Stimulated activated CD4-positive, alpha-beta T cell treated with anti-CD3 and anti-CD28 coated beads, Interleukin-2, amount 100 ng/mL, for 48 hours (primary cell): Measurements from ENCODE around the gene TAT.
A peak's percentile ranks its signal among the peaks of the same experiment; 100 is the strongest.
"Not testable (repeated sequence)": the region's sequence is repeated elsewhere in the genome, so short reads cannot be mapped to it uniquely, and the experiment has no call there.

Source experiments
- DNase-seq, 2 donors: peaks; one replicate each; pipeline ENCODE4 v3.0.0-alpha.2; 2020

TAT gene

DNA sequence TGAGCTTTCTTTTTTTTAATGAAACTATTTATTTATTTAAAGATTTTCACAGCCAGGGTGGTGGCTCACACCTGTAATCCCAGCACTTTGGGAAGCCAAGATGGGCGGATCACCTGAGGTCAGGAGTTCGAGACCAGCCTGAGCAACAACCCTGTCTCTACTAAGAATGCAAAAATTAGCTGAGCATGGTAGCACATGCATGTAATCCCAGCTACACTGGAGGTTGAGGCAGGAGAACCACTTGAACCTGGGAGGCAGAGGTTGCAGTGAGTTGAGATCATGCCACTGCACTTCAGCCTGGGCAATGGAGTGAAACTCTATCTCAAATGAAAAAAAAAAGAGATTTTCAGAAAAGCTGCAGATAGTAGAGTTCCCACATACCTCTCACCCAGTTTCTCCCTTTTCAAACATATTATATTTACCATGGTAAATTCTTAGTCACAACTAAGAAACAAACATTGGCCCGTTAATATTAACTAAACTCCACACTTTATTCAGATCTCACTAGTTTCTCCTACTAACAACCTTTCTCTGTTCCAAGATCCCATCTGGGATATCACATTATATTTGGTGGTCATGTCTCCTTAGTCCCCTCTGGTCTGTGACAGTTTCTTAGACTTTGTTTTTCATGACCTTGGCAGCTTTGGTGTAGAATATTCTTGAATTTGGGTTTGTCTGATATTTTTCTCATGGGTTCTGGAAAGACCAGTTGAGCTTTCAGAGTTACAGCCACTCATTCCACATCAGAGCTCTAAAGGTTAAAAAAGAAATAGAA lies 7.8 kb upstream of the TAT start:
- DNase-seq: no peak

DNA sequence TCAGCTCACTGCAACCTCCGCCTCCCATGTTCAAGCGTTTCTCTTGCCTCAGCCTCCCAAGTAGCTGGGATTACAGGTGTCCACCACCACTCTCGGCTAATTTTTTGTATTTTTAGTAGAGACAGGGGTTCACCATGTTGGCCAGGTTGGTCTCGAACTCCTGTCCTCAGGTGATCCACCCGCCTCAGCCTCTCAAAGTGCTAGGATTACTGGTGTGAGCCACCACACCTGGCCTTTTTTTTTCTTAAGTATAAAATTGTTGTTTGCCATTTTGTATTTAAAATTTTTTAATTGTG lies 5.6 kb upstream of the TAT start:
- not testable (repeated sequence) for DNase-seq

DNA sequence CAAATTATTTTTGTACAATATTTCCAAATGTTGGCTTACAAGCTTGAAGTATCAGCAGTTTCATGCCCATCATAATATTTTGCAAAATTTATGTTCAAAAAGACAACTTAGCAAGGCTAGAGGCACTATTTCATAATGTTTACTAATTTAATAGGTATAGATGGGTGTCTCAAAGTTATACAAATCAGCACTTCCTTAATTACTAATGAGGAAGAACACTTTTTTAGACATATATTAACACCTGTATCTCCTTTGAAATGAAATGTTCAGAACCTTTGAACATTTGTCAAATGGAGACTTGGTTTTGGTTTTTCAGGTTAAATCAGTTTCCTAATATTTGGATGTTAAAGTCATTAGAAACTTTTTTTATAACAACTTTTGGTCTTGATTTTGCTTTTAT lies 2.2 kb downstream of the TAT start:
- DNase-seq: no peak

DNA sequence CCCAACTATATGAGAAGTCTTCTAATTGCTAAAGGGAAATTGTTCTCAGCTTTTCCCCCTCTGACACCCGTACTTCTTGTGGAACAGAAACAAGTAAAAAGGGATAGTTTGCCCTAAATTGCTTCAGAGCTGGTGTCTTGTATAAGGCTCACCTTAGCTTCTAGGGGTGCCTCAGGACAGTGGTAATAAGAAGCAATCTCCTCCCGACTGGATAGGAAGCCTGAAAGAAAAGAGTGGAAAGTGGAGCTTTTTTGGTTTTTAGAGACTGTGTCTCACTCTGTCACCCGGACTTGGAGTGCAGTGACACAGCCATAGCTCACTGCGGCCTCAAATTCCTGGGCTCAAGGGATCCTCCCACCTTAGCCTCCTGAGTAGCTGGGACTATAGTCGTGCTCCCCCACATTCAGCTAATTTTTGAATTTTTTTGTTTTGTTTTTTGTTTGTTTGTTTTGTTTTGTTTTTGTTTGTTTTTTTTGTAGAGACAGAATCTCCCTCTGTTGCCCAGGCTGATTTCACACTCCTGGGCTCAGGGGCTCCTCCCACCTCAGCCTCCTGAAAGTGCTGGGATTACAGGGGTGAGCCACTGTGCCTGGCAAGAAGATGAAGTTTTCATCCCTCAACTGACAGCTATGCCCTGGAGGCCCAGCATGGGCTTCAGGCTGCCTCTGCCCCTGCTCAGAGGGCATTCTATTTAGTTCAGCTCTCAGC lies 3.4 kb downstream of the TAT start:
- no peak for DNase-seq

DNA sequence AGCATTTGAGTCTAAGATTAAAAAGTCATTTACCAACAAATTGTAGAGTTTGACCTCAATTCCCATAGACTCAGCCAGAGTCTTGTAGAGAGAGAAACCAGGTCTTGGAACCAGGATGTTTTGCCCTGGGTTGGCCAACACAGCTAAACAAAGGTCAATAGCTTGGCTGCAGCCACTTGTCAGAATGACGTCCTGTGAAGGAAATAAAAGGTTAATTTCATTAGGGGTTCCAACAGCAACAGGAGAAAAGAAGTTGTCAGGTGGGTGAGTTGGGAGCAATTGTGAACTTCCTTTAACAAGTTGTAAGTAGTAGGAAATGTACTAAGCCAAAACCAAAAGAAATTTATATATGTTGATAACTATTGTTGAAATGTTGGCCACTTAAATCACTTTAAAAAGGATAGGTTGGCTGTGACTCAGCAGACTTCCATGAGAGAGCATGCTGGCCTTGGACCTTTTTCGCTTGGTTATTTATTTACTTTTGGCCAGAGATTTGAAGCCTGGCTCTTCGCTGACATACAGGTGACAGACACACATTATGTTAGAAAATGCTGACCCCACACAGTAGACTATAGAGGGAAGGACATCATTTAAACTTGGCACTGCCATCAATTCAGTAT lies 4.3 kb downstream of the TAT start:
- DNase-seq: no peak

DNA sequence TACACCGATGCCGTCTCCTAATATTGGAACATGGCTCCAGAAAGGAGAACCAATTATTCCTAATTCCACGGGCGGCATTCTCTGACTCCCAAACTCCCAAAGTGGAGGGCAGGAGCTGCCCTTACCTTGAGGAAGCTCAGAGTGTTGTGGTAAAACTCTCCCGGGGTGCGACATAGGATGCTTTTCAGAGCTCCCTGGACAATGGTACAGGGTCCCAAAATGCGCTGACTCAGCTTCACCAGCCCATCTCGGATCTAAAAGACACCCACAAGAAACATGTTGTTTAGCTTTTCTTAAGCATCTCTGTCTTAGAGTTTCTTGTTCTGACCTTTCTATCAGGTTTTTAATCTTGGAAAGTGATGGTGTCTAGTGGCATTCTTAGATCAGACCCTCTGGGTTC lies 6.7 kb downstream of the TAT start:
- no peak for DNase-seq

DNA sequence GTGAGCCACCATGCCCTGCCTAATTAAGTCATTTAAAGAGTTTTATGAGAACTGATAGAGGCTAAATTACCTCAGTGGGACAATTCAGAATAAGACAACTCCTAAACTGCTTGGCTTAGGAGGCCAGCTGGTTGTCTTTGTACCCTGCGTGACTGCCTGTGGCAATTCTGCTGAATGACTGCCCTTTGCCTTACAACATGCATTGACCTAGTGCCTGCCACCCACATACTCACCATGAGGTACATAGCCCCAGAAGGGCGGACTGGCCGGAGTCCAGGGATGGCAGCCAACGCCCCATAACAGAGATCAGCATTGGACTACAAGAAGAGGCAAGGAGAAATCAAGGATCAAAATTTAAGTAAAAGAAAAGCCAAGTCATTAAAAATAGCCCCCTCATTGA lies 7.3 kb downstream of the TAT start:
- DNase-seq: no peak

DNA sequence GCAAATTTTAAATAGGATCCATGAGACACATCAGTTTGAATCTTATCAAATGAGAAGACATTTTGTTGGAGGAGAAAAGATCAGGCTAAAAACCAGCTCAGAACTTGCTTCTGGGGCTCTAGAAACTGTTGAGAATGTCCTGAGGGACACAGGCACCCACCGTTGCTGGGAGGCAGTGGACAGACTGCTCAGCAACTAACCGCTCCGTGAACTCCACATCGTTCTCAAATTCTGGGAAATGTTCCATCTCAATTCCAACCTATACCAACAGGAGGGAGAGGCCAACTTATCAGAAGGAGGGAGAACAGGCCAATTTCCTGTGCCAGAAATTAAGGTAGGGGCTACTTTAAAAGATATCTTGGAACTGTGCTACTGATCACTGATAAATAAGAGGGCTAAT lies 8.3 kb downstream of the TAT start:
- DNase-seq: no peak

DNA sequence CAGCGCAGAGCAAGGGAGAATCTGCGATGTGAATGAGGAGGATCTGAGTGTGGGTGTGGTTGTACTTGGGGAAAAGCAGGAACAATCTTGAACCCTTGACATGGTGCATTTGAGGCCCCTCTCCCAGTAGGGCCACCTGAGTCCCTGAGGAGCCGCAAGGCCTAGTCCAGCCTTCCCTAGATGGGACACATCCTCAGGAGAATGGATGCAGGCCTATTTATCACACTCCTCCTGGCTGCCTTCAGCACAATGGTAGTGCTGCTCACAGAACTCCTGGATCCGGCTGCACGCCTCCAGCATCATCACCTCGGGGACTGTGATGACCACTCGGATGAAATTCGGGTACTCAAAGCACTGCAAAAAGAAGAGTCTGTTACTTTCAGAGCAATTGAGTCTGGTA lies 9.0 kb downstream of the TAT start:
- DNase-seq: no peak

DNA sequence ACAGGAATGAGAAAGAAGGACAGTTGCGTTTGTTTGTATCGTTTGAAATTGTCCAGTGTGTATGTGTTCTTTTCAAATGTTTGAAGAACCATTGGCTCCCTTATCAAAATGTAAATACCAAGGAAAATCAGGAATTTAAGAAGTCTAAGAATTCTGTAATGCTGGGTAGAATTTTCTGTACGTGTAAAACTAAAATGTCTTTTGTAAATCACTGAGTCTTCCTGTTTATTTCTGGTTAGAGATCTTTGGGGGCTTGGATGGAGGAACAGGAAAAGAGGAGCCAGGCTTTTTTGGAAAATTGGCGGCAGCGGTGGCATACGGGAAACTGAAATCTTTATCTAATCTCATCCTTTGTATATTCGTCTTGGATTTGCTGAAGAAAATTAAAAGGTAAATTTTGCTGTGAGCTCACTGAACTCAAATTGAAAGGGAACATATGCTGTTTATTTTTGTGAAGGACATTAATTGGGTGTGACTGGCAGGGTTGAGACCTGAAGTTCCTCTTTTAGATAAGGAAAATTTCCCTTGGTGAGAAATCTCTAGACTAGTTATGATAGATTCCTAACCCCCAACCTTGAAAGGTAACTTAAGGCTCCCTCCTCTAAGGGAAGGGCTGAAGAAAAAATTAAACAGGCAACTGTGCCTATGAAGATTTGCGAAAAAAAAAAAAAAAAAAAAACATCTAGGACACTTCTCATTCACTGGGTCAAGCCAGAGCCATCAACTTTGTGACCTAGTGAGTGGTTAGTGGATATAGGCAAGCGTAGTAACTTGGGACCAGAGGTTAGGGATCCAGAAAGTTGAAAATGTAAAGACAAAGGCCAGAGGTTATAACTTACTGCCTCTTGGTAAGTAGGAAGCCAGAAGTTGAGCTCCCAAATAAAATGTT lies 10.8 kb downstream of the TAT start:
- DNase-seq: no peak

DNA sequence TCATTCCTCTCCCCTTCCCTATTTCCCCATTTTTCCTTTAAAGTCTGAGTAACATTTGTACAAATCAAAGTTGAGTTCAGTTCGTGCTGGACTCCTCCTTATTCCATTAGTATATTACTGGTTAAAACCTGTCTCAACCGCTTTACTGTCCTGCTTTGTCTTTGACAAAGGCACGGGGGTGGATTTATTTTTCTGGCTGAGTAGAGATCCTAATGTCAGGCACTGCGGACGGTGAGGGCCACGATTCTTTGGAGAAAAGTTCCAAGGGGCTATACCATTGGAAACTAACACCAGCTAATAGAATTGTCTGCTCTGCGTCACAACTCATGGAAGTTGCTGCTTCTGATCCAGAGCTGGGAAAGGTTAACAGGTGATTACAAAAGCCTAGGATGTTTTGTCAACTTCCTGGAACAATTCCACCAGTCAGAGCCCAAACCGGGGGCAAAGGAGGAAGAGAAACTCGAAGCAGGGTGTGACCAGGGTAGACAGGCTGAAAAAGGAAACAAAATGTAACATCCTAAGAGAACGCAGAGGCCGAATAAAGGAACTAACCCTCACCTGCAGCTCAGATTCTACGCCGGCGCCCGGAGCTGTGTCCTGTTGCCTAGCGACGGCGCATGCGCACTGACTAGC lies 12.4 kb downstream of the TAT start:
- DNase-seq: peak in 1 of 2 donors; percentile 2

DNA sequence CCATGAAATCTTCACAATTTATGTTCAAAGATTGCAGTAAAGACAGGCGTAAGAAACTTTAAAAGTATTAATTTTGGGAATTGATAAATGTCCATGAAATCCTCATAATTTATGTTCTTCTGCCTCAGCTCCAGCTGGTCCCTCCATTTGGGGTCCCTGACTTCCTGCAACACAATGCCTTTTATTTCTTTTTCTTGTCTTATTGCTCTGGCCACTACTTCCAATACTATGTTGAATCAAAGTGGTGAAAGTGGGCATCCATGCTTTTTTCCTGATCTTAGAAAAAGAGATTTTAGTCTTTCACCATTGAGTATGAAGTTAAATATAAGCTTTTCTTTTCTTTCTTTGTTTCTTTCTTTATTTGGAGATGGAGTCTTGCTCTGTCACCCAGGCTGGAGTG lies 14.3 kb downstream of the TAT start:
- DNase-seq: no peak

DNA sequence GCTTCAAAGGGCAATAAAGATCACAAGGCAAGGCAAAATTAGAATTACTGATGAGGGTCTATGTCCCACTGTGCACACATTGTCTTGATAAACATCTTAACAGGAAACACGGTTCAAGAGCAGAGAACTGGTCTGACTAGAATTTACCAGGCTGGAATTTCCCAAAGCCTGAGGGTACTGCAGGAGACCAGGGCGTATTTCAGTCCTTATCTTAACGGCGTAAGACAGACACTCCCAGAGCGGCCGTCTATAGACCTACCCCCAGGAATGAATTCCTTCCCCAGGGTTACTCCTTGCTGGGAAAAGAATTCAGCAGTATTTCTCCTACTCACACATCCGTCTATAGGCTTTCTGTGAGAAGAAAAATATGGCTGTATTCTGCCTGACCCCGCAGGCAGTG lies 15.0 kb downstream of the TAT start:
- DNase-seq: not testable (repeated sequence)

DNA sequence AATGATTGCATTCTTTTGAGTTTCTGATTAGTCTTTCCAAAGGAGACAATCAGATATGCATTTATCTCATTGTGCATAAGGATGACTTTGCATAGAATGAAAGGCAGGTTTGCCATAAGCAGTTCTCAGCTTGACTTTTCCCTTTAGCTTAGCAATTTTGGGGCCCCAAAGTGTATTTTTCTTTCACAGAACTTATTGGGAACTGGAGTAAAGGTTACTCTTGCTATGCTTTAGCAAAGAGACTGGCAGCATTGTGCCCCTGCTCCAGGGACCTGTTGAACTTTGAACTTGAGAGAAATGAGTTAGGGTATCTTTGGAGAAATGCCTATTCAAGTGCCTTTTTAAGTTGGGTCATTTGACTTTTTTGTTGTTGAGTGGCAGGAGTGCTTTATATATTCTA lies 17.0 kb downstream of the TAT start:
- no peak for DNase-seq

DNA sequence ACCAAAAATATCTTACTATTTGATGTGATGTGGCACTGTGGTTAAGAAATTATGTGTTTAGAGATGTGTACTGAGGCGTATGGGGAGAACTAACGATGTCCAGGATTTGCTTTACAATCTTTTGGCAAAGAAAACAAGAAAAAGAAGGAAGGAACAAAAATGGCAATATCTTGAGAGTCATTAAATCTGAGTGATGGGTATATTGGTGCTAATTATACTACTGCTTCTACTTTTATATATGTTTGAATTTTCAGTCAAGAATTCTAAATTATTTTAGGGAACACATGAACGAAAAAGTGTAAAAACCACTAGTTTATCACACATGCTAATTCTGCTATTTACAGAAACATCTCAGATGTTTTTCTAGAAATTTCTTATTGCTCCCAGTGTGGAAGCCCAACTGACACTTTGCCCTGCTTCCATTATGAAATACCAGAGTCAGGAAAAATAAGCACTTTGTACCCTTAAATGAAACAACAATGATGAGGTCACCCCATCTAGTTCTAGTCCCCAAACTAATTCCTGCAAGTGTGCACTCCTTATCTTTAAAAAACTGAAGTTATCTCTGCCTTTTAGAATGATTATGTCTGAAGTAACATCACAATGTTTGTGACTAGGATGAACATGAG lies 18.8 kb downstream of the TAT start:
- no peak for DNase-seq

DNA sequence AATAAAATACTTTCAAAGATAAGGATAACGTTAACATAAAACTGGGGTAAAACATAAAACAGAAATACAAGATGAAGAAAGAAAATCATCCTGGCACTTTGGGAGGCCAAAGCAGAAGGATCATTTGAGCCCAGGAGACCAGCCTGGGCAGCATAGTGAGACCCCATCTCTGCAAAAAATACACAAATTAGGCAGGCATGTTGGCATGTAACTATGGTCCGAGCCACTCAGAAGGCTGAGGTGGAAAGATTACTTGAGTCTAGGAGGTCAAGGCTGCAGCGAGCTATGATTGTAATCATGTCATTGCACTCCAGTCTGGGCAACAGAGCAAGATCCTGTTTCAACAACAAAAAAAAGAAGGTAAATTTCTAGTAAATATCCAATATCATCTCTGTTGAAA lies 19.6 kb downstream of the TAT start:
- DNase-seq: no peak

DNA sequence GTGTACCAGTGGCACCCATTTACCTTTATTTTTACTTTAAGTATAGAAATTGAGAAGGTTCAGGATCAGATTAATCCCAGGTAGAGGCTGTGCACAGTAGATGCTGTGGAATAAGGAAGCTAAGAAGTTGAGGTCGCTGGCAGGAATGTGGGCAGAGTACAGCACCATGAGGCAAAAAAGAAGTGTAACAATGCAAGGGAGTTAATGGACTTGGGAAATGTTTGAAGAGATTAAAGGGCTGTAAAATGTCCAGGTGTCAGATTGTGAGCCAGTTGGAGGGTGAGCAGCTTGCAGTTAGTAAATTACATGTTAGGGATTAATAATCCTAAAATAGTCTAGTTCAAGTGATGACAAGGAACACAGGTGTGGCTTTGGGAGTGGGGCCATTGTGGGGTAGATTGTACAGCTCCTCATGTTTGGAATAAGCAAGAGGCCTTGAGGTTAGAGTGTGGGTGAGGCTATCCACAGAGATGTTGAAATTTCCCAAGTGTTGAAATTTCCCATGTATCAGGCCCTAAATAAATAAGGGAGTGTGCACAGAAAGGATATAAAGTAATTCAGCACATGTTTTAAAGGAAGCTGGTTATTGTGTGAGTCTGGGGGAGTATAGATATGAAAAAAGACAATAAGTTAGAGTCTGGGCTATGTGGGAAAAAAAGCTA lies 21.5 kb downstream of the TAT start:
- no peak for DNase-seq

DNA sequence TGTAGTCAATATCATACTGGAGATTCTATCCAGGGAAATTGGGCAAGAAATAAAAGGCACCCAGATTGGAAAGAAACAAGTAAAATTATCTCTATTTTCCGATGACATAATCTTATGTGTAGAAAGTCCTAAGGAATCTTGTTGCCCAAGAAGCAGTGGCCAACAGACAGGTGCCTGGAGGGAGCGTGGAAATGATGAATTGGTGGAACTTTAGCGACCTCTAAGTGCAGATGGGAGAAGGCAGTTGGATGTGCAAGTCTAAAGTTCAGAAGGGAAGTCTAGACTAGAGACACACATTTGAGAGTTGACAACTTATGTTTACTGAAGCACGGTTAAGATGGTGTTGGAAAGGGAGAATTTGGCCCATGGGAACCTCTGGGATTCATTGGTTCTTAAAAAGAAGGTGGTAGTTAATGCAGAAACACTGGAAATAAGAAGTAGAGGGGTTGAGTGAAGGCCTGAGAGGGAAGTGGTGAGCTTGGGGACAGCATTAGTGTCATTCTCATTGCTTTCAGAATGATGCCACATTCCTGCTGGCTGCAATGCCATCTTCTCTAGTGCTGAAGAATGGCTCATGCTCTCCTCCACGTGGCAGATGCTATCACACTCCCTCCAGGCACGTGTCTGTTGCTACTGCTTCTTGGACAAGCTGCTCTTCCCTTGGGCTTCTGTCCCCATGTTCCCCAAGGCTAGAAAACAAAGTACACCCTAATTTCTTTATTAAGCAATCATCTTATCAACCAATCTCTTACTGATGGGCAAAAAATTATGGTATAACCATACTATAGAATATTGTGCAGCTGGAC lies 24.0 kb downstream of the TAT start:
- DNase-seq: no peak

DNA sequence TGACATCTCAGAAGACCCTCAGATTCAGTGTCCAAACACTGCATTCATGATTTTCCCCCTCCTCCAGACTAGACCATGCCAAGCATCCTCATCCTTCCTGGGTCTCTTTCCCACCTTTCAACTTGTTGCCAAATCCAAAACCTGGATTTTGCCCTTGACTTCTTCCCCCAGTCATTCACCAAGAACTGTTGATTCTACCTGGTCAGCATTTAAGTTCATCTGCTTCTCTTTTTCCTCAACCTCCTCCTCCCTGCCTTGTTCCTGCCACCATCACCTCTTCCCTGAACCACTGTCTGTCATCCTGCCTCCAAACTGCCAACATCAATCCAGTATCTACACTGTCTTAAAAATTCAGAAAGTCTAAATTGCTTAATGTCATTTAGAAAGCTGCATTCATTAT lies 29.7 kb downstream of the TAT start:
- DNase-seq: no peak

DNA sequence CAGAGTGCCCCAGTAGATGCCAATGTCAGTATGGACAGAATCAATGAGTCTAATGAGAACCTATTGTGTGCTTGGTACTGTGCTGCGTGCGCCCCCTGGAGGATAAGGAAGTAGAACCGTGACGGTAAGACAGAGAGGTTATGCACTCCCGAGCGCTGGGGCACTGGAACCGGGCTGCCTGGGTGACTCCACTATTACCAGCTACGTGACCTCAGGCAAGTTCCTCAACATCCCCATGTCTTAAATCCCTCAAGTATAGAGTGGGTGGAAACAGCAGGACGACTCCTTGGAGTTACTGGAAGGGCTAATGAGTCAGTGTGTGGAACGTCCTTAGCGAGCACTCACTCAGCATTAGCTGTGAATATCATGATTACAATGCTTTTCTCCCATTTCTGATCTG lies 34.5 kb downstream of the TAT start:
- DNase-seq: peak; percentile 60 to 69

DNA sequence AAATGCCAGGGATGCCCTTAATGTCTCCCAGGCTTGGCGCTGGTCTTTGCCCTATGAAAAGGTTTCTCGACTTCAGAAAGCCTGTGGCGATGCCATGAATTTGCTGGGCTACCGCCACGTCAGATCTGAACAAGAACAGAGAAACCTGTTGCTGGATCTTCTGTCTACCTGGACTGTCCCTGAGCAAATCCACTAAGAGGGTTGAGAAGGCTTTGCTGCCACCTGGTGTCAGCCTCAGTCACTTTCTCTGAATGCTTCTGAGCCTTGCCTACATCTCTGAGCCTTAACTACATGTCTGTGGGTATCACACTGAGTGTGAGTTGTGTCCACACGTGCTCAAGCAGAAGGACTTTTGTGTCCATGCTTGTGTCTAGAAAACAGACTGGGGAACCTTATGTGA lies 39.2 kb downstream of the TAT start:
- DNase-seq: peak; percentile 25 to 26
